GM12873 (cell line): ENCODE measurements around the gene NEIL1.

Experiments
- TF ChIP-seq, protein P1 (sequence below): IDR thresholded peaks from 2 replicates; pipeline ENCODE4 v1.5.1; 2012; ENCODE audit warnings: low read depth, mild to moderate bottlenecking, moderate library complexity, low read length, control low read depth; ENCODE audit not compliant: insufficient read depth; ENCODE audit errors: missing control alignments

The NEIL1 gene, protein sequence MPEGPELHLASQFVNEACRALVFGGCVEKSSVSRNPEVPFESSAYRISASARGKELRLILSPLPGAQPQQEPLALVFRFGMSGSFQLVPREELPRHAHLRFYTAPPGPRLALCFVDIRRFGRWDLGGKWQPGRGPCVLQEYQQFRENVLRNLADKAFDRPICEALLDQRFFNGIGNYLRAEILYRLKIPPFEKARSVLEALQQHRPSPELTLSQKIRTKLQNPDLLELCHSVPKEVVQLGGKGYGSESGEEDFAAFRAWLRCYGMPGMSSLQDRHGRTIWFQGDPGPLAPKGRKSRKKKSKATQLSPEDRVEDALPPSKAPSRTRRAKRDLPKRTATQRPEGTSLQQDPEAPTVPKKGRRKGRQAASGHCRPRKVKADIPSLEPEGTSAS

GRCh38 chr15:75346796-75347221 is at the start of gene NEIL1:
Gene NEIL1 (plus strand): TSS chr15:75347039. CDS start chr15:75348906, 1,867 bp downstream.
- TF ChIP-seq, protein P1, sequence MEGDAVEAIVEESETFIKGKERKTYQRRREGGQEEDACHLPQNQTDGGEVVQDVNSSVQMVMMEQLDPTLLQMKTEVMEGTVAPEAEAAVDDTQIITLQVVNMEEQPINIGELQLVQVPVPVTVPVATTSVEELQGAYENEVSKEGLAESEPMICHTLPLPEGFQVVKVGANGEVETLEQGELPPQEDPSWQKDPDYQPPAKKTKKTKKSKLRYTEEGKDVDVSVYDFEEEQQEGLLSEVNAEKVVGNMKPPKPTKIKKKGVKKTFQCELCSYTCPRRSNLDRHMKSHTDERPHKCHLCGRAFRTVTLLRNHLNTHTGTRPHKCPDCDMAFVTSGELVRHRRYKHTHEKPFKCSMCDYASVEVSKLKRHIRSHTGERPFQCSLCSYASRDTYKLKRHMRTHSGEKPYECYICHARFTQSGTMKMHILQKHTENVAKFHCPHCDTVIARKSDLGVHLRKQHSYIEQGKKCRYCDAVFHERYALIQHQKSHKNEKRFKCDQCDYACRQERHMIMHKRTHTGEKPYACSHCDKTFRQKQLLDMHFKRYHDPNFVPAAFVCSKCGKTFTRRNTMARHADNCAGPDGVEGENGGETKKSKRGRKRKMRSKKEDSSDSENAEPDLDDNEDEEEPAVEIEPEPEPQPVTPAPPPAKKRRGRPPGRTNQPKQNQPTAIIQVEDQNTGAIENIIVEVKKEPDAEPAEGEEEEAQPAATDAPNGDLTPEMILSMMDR = no peak

DNA sequence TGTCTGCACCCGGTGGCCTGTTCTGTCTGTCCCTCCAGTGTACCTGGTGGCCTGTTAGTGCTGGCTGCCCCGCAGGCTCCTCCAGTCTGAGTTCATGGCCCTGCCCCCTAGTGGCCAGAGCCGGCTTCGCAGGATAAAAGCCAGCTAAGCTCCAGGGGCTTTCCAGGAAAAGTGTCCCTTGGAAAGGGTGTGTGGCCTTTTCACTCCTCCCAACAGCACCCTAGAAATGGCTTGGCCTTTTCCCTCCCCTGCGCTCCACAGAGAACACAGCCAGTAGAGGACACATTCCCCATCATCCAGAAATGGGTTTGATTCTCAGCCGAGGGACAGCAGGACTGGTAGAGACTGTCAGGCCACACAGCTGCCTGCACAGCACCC is 47.5 kb upstream of the NEIL1 start:
- TF ChIP-seq, protein P1 = peak; percentile 46

- TF ChIP-seq, protein P1 = no peak
These were observed 44.5 kb upstream of the NEIL1 start for GRCh38 chr15:75302318-75302717.

GRCh38 chr15:75306188-75306587 is 40.7 kb upstream of the NEIL1 start:
- TF ChIP-seq, protein P1 = no peak

DNA sequence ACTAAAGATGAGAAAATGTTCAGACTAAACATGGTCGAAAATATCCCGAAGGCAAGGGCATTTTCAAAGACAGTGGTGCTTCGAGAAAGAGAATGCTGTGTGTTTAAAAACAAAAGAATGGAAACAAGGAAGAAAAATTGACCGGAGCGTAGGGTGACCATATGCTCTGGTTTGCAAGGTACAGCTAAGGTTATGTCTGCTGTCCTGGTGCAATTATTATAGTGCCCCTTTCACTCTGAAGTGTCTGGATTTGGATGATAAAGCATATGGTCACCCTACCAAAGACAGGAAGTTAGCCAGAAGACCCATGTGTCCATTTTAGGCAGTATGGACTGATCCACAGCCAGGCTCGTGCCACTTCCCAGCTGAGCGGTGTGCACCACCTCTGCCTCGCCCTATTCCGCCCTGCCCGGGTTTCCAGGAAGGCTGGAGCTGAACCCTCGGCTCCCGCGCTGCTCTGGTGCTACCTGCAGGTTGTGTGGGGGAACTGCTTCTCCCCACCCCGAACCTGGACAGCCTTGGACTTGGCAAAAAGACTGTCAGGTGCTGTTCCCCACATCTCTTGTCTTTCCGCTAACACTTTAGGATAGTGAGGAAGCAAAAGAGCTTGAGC is 39.0 kb upstream of the NEIL1 start:
- TF ChIP-seq, protein P1 = peak; percentile 75

DNA sequence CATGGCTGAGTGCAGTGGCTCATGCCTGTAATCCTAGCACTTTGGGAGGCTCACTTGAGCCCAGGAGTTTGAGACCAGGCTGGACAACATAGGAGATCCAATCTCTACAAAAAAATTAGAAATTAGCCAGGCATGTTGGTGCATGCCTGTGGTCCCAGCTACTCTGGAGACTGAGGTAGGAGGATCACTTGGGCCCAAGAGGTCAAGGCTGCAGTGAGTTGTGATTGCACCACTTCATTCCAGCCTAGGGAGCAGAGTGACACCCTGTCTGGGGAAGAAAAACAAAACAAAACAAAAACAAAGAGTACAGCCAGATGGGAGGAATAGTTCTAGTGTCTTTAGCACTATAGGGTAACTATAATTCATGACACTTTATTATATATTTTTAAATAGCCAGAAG is 37.1 kb upstream of the NEIL1 start:
- TF ChIP-seq, protein P1 = no peak

GRCh38 chr15:75313116-75313845 is 33.6 kb upstream of the NEIL1 start:
- TF ChIP-seq, protein P1 = no peak
